Measurements from ENCODE around the gene SIRT5.

The SIRT5 gene

GRCh38 chr6:13536796-13537526 lies 37.4 kb upstream of the SIRT5 start:
- no peaks in the 10 kb centered on the region for H3K36me3 ChIP-seq (ENCODE audit: insufficient read depth, low read depth, low read length)
- H3K9me3 ChIP-seq (ENCODE audit: insufficient read depth, low read depth, low read length) = no peaks in the 10 kb centered on the region
- H3K27me3 ChIP-seq (ENCODE audit: insufficient read depth, low read length) = no peaks in the 10 kb centered on the region
- H3K4me3 ChIP-seq (ENCODE audit: low read length) = no peak overlapping the region
- no peak overlapping the region for H3K9ac ChIP-seq (ENCODE audit: low read depth, low read length)
- peaks cover 11% of the 10 kb centered on the region; the same call in 1 of the 2 replicates for H3K4me1 ChIP-seq (ENCODE audit: insufficient read depth, low read length)
- no peak overlapping the region for H3K27ac ChIP-seq (ENCODE audit: low read length)

GRCh38 chr6:13537527-13537897 lies 36.9 kb upstream of the SIRT5 start:
- no peaks in the 10 kb centered on the region for H3K36me3 ChIP-seq (ENCODE audit: insufficient read depth, low read depth, low read length)
- peaks cover 7% of the 10 kb centered on the region; the same call in 1 of the 2 replicates for H3K4me1 ChIP-seq (ENCODE audit: insufficient read depth, low read length)
- no peak overlapping the region for H3K27ac ChIP-seq (ENCODE audit: low read length)
- H3K27me3 ChIP-seq (ENCODE audit: insufficient read depth, low read length) = no peaks in the 10 kb centered on the region
- H3K9ac ChIP-seq (ENCODE audit: low read depth, low read length) = no peak overlapping the region
- no peak overlapping the region for H3K4me3 ChIP-seq (ENCODE audit: low read length)
- H3K9me3 ChIP-seq (ENCODE audit: insufficient read depth, low read depth, low read length) = no peaks in the 10 kb centered on the region

- no peak overlapping the region for H3K9ac ChIP-seq (ENCODE audit: low read depth, low read length)
- H3K27me3 ChIP-seq (ENCODE audit: insufficient read depth, low read length) = no peaks in the 10 kb centered on the region
- H3K4me1 ChIP-seq (ENCODE audit: insufficient read depth, low read length) = peaks cover 7% of the 10 kb centered on the region; the same call in 1 of the 2 replicates
- H3K9me3 ChIP-seq (ENCODE audit: insufficient read depth, low read depth, low read length) = no peaks in the 10 kb centered on the region
- no peak overlapping the region for H3K4me3 ChIP-seq (ENCODE audit: low read length)
- no peak overlapping the region for H3K27ac ChIP-seq (ENCODE audit: low read length)
- no peaks in the 10 kb centered on the region for H3K36me3 ChIP-seq (ENCODE audit: insufficient read depth, low read depth, low read length)
These were observed 36.3 kb upstream of the SIRT5 start for GRCh38 chr6:13538084-13538483.

- Histone ChIP-seq H3K9ac (ENCODE audit: low read depth, low read length) (no peak overlapping the region), H3K36me3 (ENCODE audit: insufficient read depth, low read depth, low read length) (no peaks in the 10 kb centered on the region), H3K27me3 (ENCODE audit: insufficient read depth, low read length) (no peaks in the 10 kb centered on the region), H3K4me3 (ENCODE audit: low read length) (no peak overlapping the region), H3K4me1 (ENCODE audit: insufficient read depth, low read length) (peaks cover 7% of the 10 kb centered on the region; the same call in 1 of the 2 replicates), H3K27ac (ENCODE audit: low read length) (no peak overlapping the region), H3K9me3 (ENCODE audit: insufficient read depth, low read depth, low read length) (no peaks in the 10 kb centered on the region)
These were observed 35.8 kb upstream of the SIRT5 start for GRCh38 chr6:13538600-13538999.

GRCh38 chr6:13539572-13539971 lies 34.8 kb upstream of the SIRT5 start:
- Histone ChIP-seq H3K27ac (ENCODE audit: low read length) (no peak overlapping the region), H3K4me1 (ENCODE audit: insufficient read depth, low read length) (peaks cover 14% of the 10 kb centered on the region)

GRCh38 chr6:13541496-13541895 lies 32.9 kb upstream of the SIRT5 start:
- no peak overlapping the region for H3K9ac ChIP-seq (ENCODE audit: low read depth, low read length)
- H3K27me3 ChIP-seq (ENCODE audit: insufficient read depth, low read length) = no peaks in the 10 kb centered on the region
- H3K36me3 ChIP-seq (ENCODE audit: insufficient read depth, low read depth, low read length) = no peaks in the 10 kb centered on the region
- peaks cover 11% of the 10 kb centered on the region for H3K4me1 ChIP-seq (ENCODE audit: insufficient read depth, low read length)
- no peaks in the 10 kb centered on the region for H3K9me3 ChIP-seq (ENCODE audit: insufficient read depth, low read depth, low read length)
- no peak overlapping the region for H3K4me3 ChIP-seq (ENCODE audit: low read length)
- H3K27ac ChIP-seq (ENCODE audit: low read length) = no peak overlapping the region

More at GRCh38 chr6:13539572-13539971, 34.8 kb upstream of the SIRT5 start:
- no peaks in the 10 kb centered on the region for H3K9me3 ChIP-seq (ENCODE audit: insufficient read depth, low read depth, low read length)
- no peak overlapping the region for H3K9ac ChIP-seq (ENCODE audit: low read depth, low read length)
- H3K27me3 ChIP-seq (ENCODE audit: insufficient read depth, low read length) = no peaks in the 10 kb centered on the region
- H3K36me3 ChIP-seq (ENCODE audit: insufficient read depth, low read depth, low read length) = no peaks in the 10 kb centered on the region
- H3K4me3 ChIP-seq (ENCODE audit: low read length) = no peak overlapping the region

GRCh38 chr6:13544454-13545186 lies 29.8 kb upstream of the SIRT5 start:
- Histone ChIP-seq H3K9ac (ENCODE audit: low read depth, low read length) (no peak overlapping the region), H3K27me3 (ENCODE audit: insufficient read depth, low read length) (no peaks in the 10 kb centered on the region), H3K4me1 (ENCODE audit: insufficient read depth, low read length) (peaks cover 11% of the 10 kb centered on the region), H3K27ac (ENCODE audit: low read length) (no peak overlapping the region), H3K36me3 (ENCODE audit: insufficient read depth, low read depth, low read length) (no peaks in the 10 kb centered on the region), H3K4me3 (ENCODE audit: low read length) (peak overlapping the region; percentile 11; the same call in 1 of the 2 replicates), H3K9me3 (ENCODE audit: insufficient read depth, low read depth, low read length) (no peaks in the 10 kb centered on the region)

- Histone ChIP-seq H3K27me3 (ENCODE audit: insufficient read depth, low read length) (no peaks in the 10 kb centered on the region), H3K4me3 (ENCODE audit: low read length) (no peak overlapping the region), H3K9ac (ENCODE audit: low read depth, low read length) (no peak overlapping the region), H3K36me3 (ENCODE audit: insufficient read depth, low read depth, low read length) (no peaks in the 10 kb centered on the region), H3K27ac (ENCODE audit: low read length) (no peak overlapping the region), H3K4me1 (ENCODE audit: insufficient read depth, low read length) (peaks cover 11% of the 10 kb centered on the region), H3K9me3 (ENCODE audit: insufficient read depth, low read depth, low read length) (no peaks in the 10 kb centered on the region)
These were observed 28.5 kb upstream of the SIRT5 start for GRCh38 chr6:13545885-13546284.

- Histone ChIP-seq H3K9ac (ENCODE audit: low read depth, low read length) (no peak overlapping the region), H3K9me3 (ENCODE audit: insufficient read depth, low read depth, low read length) (no peaks in the 10 kb centered on the region), H3K27ac (ENCODE audit: low read length) (no peak overlapping the region), H3K4me1 (ENCODE audit: insufficient read depth, low read length) (peaks cover 11% of the 10 kb centered on the region), H3K36me3 (ENCODE audit: insufficient read depth, low read depth, low read length) (no peaks in the 10 kb centered on the region), H3K4me3 (ENCODE audit: low read length) (no peak overlapping the region), H3K27me3 (ENCODE audit: insufficient read depth, low read length) (no peaks in the 10 kb centered on the region)
These were observed 25.7 kb upstream of the SIRT5 start for GRCh38 chr6:13548500-13549210.

- Histone ChIP-seq H3K4me3 (ENCODE audit: low read length) (no peak overlapping the region), H3K9me3 (ENCODE audit: insufficient read depth, low read depth, low read length) (no peaks in the 10 kb centered on the region), H3K36me3 (ENCODE audit: insufficient read depth, low read depth, low read length) (no peaks in the 10 kb centered on the region), H3K4me1 (ENCODE audit: insufficient read depth, low read length) (peaks cover 6% of the 10 kb centered on the region; the same call in 1 of the 2 replicates), H3K9ac (ENCODE audit: low read depth, low read length) (no peak overlapping the region), H3K27ac (ENCODE audit: low read length) (no peak overlapping the region), H3K27me3 (ENCODE audit: insufficient read depth, low read length) (no peaks in the 10 kb centered on the region)
These were observed 23.7 kb upstream of the SIRT5 start for GRCh38 chr6:13550656-13551055.

GRCh38 chr6:13553646-13554045 lies 20.8 kb upstream of the SIRT5 start:
- no peaks in the 10 kb centered on the region for H3K27me3 ChIP-seq (ENCODE audit: insufficient read depth, low read length)

More at GRCh38 chr6:13553646-13554045, 20.8 kb upstream of the SIRT5 start:
- Histone ChIP-seq H3K27ac (ENCODE audit: low read length) (no peak overlapping the region), H3K9ac (ENCODE audit: low read depth, low read length) (no peak overlapping the region), H3K36me3 (ENCODE audit: insufficient read depth, low read depth, low read length) (no peaks in the 10 kb centered on the region), H3K4me1 (ENCODE audit: insufficient read depth, low read length) (peaks cover 7% of the 10 kb centered on the region; the same call in 1 of the 2 replicates), H3K4me3 (ENCODE audit: low read length) (no peak overlapping the region), H3K9me3 (ENCODE audit: insufficient read depth, low read depth, low read length) (no peaks in the 10 kb centered on the region)
